ENCODE results near the gene SETMAR.

GRCh38 chr3:4284865-4285264 is 18.3 kb upstream of the SETMAR start:
- TF ChIP-seq EZH2 (IDR thresholded peaks at IDR 0.05; ENCODE audit: borderline replicate concordance, insufficient read depth, low read depth, low read length, poor library complexity, severe bottlenecking) (no peak), CTCF (IDR thresholded peaks at IDR 0.05) (no peak)
